AG08395 (cell line): Measurements from ENCODE around the gene GNL1.
"Not testable (repeated sequence)": the region's sequence is repeated elsewhere in the genome, so short reads cannot be mapped to it uniquely, and the experiment has no call there.

Source experiments
- DNase-seq: peaks from one replicate; pipeline ENCODE4 v3.0.0; 2012; ENCODE audit warnings: mixed read lengths, low spot score

Gene GNL1

GRCh38 chr6:30495993-30496392 lies 60.3 kb downstream of the GNL1 start:
- DNase-seq: no peak

- DNase-seq: not testable (repeated sequence)
Observed at GRCh38 chr6:30495060-30495459, 61.2 kb downstream of the GNL1 start.

GRCh38 chr6:30494291-30494861 lies 61.9 kb downstream of the GNL1 start:
- DNase-seq: no peak

GRCh38 chr6:30493643-30494250 lies 62.5 kb downstream of the GNL1 start:
- no peak for DNase-seq

GRCh38 chr6:30491991-30492952 lies 64.0 kb downstream of the GNL1 start:
- no peak for DNase-seq
